ENCODE measurements around the gene XAGE1A.
"Not testable (repeated sequence)": the region's sequence is repeated elsewhere in the genome, so short reads cannot be mapped to it uniquely, and the experiment has no call there.

Gene XAGE1A

GRCh38 chrX:52495545-52496418, at the start of gene XAGE1A:
TSS of gene XAGE1A (plus strand) at chrX:52495808. CDS start at chrX:52497362, 1,554 bp downstream.
- DNase-seq = not testable (repeated sequence)

DNA sequence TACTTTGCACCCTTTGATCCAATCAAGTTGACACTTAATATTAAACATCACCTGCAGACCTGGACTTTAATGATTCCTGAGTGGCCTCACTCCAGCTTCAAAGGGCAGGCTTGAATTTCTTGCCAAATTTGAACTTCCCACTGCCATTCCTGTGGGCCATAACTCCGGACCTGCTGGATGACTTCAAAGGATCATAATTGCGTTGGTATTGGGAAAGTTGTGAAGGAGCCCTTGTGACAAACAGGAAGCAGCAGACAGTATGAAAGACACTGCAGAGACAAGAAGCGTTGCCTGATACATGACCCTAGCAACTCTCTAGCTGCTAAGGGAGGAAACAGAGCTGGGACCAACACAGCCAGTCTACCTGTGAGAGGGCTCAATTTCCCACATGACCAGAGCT, 43.6 kb upstream of the XAGE1A start:
- not testable (repeated sequence) for DNase-seq

- DNase-seq = not testable (repeated sequence)
These were observed 24.3 kb upstream of the XAGE1A start for GRCh38 chrX:52471301-52471700.

DNA sequence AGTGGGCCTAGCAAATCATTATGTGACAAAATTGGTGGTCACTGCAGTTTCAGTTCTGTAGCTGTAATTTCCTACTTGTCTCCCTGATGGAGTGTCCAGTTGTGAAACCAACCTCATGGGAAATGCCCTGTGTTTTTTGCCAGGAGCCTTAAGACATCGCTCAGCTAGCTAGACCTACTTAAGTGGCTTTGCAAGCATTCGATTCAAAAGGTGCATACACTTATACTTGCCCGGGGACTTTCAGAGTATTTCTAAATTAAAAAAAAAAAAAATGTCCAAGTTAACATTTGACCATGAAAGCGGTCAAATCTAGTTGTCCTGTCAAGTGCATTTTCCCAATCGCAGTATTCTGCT, 788 bp downstream of the XAGE1A start:
- not testable (repeated sequence) for DNase-seq

DNA sequence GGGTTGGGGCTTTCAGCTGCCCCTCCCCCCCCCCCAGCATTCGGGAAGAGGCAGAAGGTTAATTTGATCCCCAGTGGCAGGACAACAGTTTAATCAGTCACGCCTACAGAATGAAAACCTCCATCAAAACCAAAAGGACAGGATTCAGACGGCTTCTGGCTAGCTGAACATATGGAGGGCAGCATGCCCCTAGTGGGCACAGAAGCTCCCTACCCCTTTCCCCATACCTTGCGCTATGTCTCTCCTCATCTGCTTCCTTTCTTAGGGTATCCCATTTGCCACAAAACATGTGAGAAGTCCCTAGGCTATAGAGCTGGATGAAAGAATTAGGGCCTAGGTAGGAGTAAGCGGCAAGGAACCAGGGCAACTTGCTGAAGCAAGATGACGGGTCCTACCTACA, 5.8 kb downstream of the XAGE1A start:
- not testable (repeated sequence) for DNase-seq

DNA sequence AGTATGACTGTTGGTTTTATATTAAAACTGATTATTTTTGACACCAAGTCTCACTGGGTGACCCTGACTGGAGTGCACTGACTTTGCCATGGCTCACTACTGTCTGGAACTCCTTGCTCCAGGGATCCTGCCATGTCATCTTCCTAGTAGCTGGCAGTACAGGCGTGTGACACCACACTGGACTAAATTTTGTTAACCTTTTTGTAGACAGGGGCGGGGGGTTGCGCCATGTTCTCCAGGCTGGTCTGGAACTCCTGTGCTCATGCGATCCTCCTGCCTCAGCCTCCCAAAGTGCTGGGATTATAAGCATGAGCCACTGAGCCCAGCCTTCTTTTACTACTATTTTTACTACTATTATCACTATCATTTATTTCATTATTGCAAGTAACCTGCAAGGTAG, 8.9 kb downstream of the XAGE1A start:
- DNase-seq = no peak

- DNase-seq = no peak
These were observed 11.7 kb downstream of the XAGE1A start for GRCh38 chrX:52507331-52507730.

GRCh38 chrX:52509916-52510315, 14.3 kb downstream of the XAGE1A start:
- DNase-seq = no peak

- not testable (repeated sequence) for DNase-seq
These were observed 15.5 kb downstream of the XAGE1A start for GRCh38 chrX:52511126-52511525.

- DNase-seq = not testable (repeated sequence)
These were observed 20.7 kb downstream of the XAGE1A start for GRCh38 chrX:52516110-52516986.

- DNase-seq = not testable (repeated sequence)
These were observed 21.3 kb downstream of the XAGE1A start, which contains the start of gene XAGE1B for GRCh38 chrX:52516987-52517325. TSS of gene XAGE1B (minus strand) at chrX:52517063. CDS start at chrX:52515527, 1,536 bp downstream.

GRCh38 chrX:52541051-52541450, 45.4 kb downstream of the XAGE1A start:
- DNase-seq = not testable (repeated sequence)

GRCh38 chrX:52542311-52542710, 46.7 kb downstream of the XAGE1A start:
- DNase-seq = no peak

DNA sequence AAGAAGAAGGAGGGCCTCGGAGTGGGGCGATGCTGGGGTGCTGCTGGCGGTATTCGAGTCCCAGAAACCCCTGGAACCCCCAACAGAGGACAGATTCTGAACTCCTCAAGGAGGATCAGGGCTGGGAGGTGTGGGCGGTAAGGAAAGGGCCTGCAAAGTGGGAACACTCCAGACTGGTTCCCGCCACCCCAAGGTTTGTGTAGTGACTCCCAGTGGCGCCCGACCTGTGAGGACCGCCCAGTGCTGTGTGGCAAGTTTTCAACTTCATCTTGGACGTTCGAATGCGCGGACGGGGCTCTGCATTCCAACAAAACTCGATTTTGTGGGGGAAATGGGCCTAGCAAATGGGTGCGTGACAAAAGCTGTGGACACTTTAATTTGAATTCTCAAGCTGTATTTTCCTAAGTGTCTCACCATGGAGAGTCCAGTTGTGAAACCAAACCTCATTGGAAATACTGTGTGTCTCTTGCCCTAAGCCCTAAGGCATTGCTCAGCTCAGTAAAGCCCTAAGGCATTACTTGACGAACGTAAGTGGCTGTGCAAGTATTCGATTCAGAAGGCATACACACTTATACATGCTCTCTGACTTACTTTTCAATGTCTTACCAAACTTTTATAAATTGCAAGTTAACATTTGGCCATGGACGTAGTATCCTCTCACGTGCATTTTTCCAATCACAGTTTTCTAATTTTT, 48.7 kb downstream of the XAGE1A start:
- DNase-seq = no peak

GRCh38 chrX:52548769-52549168, 53.2 kb downstream of the XAGE1A start:
- not testable (repeated sequence) for DNase-seq

Measured in hematopoietic multipotent progenitor cell treated with erythropoietin and hydrocortisone succinate and interleukin-3 and kit ligand, for 4 days (in vitro differentiated cells).